Upper lobe of left lung (tissue), 4 donors: Measurements from ENCODE around the gene URGCP.

Experiments
- CTCF ChIP-seq, 6 experiments: fragments of 450-650 bp in 4 of 6; fragments of 200-600 bp in 2 of 6; sonication (generic) in 2 of 6; IDR thresholded peaks; one replicate each; pipeline ENCODE4 v1.5.1; 2016 to 2019; ENCODE audit warnings: antibody characterized with exemption in 6 of 6
- POLR2A ChIP-seq, 4 donors: fragments of 450-650 bp; IDR thresholded peaks; one replicate each; pipeline ENCODE4 v1.5.1; 2016 to 2017; ENCODE audit warnings: antibody characterized with exemption in 4 of 4, mild to moderate bottlenecking in 2 of 4
- POLR2AphosphoS5 ChIP-seq, 2 donors: sonication (generic); formaldehyde crosslinking; IDR thresholded peaks; one replicate each; pipeline ENCODE4 v1.5.1; 2017; ENCODE audit warnings: antibody characterized with exemption in 2 of 2

- no peak for TF ChIP-seq POLR2AphosphoS5 (IDR thresholded peaks at IDR 0.05)
- no peak for TF ChIP-seq CTCF (IDR thresholded peaks at IDR 0.05)
- peak in 1 of 4 donors; percentile 37 for TF ChIP-seq POLR2A (IDR thresholded peaks at IDR 0.05)
Observed at GRCh38 chr7:43906331-43907010, at the start of gene URGCP.
